Glutamatergic neuron (in vitro differentiated cells): Measurements from ENCODE around the gene NRTN. TPM values are rescaled to one million over a fixed set of nuclear protein-coding genes. Genes with fewer than 3 reads are reported as not detected.

Experiments used
- DNase-seq: peaks from one replicate; pipeline ENCODE4 v3.0.0; 2022
- H3K27ac Mint-ChIP-seq: one replicate; pipeline ENCODE4 v1.8.0; 2020; ENCODE audit warnings: mild to moderate bottlenecking, mixed read lengths, inconsistent platforms; ENCODE audit not compliant: unreplicated experiment
- H3K27me3 Mint-ChIP-seq: one replicate; pipeline ENCODE4 v1.8.0; 2020; ENCODE audit warnings: mild to moderate bottlenecking, moderate library complexity, mixed read lengths, inconsistent platforms; ENCODE audit not compliant: unreplicated experiment
- H3K36me3 Mint-ChIP-seq: one replicate; pipeline ENCODE4 v1.8.0; 2020; ENCODE audit warnings: mild to moderate bottlenecking, mixed read lengths, inconsistent platforms; ENCODE audit not compliant: unreplicated experiment
- H3K4me1 Mint-ChIP-seq: one replicate; pipeline ENCODE4 v1.8.0; 2020; ENCODE audit warnings: mild to moderate bottlenecking, low read depth, mixed read lengths, inconsistent platforms; ENCODE audit not compliant: unreplicated experiment
- H3K4me3 Mint-ChIP-seq: one replicate; pipeline ENCODE4 v1.8.0; 2020; ENCODE audit warnings: mild to moderate bottlenecking, mixed read lengths, inconsistent platforms; ENCODE audit not compliant: unreplicated experiment
- H3K9me3 Mint-ChIP-seq: one replicate; pipeline ENCODE4 v1.8.0; 2020; ENCODE audit warnings: mild to moderate bottlenecking, moderate library complexity, mixed read lengths, inconsistent platforms; ENCODE audit not compliant: unreplicated experiment
- total RNA-seq: library from RNA; stranded (reverse); fragmentation: NEBNext Ultra II Directional; extraction: Animal tissue kit (Norgen Biotek cat#: 25700); gene quantifications from one replicate; pipeline ENCODE4 v1.2.1, GENCODE V29; 2021; ENCODE audit not compliant: unreplicated experiment
- TF ChIP-seq, protein P1 (sequence below): fragments of 200-600 bp; sonication (generic); IDR thresholded peaks from one replicate; pipeline ENCODE4 v1.5.0; 2021; ENCODE audit not compliant: partially characterized antibody, unreplicated experiment

The NRTN gene
- total RNA-seq, 1 donor from 2014 or later, result 1.2 TPM

- H3K36me3 Mint-ChIP-seq, result no peaks in the 10 kb centered on the region
- peaks cover 3% of the 10 kb centered on the region for H3K9me3 Mint-ChIP-seq
- no peak overlapping the region for H3K4me3 Mint-ChIP-seq
- peaks cover 7% of the 10 kb centered on the region for H3K27me3 Mint-ChIP-seq
- DNase-seq, result no peak
- H3K4me1 Mint-ChIP-seq, result peaks cover 3% of the 10 kb centered on the region
- TF ChIP-seq, protein P1, sequence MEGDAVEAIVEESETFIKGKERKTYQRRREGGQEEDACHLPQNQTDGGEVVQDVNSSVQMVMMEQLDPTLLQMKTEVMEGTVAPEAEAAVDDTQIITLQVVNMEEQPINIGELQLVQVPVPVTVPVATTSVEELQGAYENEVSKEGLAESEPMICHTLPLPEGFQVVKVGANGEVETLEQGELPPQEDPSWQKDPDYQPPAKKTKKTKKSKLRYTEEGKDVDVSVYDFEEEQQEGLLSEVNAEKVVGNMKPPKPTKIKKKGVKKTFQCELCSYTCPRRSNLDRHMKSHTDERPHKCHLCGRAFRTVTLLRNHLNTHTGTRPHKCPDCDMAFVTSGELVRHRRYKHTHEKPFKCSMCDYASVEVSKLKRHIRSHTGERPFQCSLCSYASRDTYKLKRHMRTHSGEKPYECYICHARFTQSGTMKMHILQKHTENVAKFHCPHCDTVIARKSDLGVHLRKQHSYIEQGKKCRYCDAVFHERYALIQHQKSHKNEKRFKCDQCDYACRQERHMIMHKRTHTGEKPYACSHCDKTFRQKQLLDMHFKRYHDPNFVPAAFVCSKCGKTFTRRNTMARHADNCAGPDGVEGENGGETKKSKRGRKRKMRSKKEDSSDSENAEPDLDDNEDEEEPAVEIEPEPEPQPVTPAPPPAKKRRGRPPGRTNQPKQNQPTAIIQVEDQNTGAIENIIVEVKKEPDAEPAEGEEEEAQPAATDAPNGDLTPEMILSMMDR, result no peak
- no peak overlapping the region for H3K27ac Mint-ChIP-seq
Observed at GRCh38 chr19:5811117-5811516, 6.2 kb downstream of the NRTN start.

- TF ChIP-seq, protein P1, result no peak
- Mint-ChIP-seq H3K36me3 (no peaks in the 10 kb centered on the region), H3K9me3 (peaks cover 3% of the 10 kb centered on the region), H3K4me3 (no peak overlapping the region), H3K27ac (no peak overlapping the region), H3K27me3 (peaks cover 3% of the 10 kb centered on the region), H3K4me1 (peaks cover 3% of the 10 kb centered on the region)
- no peak for DNase-seq
Observed at GRCh38 chr19:5814123-5814851, 9.4 kb downstream of the NRTN start.

DNA sequence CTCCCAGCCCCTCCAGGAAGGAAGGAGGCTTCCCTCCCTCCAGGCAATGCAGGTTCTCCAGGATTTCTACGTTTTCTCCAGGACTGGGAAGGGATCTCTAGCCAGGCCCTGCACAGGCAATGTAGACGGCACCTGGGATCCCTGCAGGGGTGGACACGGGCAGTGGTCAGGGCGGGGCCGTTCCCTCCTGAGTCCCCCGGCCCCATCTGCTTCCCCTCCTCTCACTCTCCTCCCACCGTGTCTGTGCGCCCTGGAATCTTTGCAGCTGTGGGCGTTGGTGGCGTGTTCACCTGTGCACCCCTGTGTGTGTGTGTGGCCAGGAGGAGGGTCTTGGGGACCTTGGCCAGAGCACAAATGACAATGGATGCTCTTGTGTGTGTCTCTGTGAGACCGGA is 10.0 kb downstream of the NRTN start:
- Mint-ChIP-seq H3K27ac (no peak overlapping the region), H3K4me3 (no peak overlapping the region)

GRCh38 chr19:5817218-5817617 is 12.4 kb downstream of the NRTN start:
- peaks cover 3% of the 10 kb centered on the region for H3K4me1 Mint-ChIP-seq

More for the DNA sequence above, 10.0 kb downstream of the NRTN start:
- TF ChIP-seq, protein P1, result no peak
- no peaks in the 10 kb centered on the region for H3K36me3 Mint-ChIP-seq
- H3K4me1 Mint-ChIP-seq, result peaks cover 3% of the 10 kb centered on the region
- H3K27me3 Mint-ChIP-seq, result peaks cover 3% of the 10 kb centered on the region
- no peaks in the 10 kb centered on the region for H3K9me3 Mint-ChIP-seq
- no peak for DNase-seq

DNA sequence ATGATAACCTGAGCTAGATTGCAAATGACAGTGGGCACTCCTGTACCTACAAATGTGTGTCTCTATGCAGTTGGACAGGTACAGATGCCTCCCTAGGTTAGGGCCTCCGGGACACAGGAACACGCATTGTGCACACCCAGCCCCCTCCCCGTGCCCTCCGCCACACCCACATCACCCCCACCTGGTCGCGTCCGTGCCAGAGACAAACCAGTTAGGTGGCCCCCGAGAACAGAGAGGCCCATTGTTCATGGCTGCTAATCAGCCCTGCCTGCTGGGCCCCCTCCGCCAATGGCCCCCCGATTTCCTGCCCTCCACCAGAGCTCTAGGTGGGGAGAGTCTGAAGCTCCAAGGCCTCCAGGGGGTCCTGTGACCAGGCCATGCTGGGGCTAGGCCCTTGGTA is 13.7 kb downstream of the NRTN start:
- Mint-ChIP-seq H3K4me1 (peaks cover 3% of the 10 kb centered on the region), H3K27me3 (peaks cover 5% of the 10 kb centered on the region), H3K27ac (no peak overlapping the region), H3K4me3 (no peak overlapping the region), H3K9me3 (peaks cover 6% of the 10 kb centered on the region), H3K36me3 (no peaks in the 10 kb centered on the region)
- no peak for DNase-seq
- TF ChIP-seq, protein P1, result no peak

More at GRCh38 chr19:5817218-5817617, 12.4 kb downstream of the NRTN start:
- peaks cover 6% of the 10 kb centered on the region for H3K9me3 Mint-ChIP-seq
- no peak overlapping the region for H3K4me3 Mint-ChIP-seq
- no peaks in the 10 kb centered on the region for H3K36me3 Mint-ChIP-seq
- no peak for DNase-seq
- peaks cover 5% of the 10 kb centered on the region for H3K27me3 Mint-ChIP-seq
- H3K27ac Mint-ChIP-seq, result no peak overlapping the region
- TF ChIP-seq, protein P1, result no peak
